ENCODE results near the gene ZNF555.

ZNF555 gene

GRCh38 chr19:2798158-2798685 lies 43.1 kb upstream of the ZNF555 start:
- no peak for TF ChIP-seq CTCF (IDR thresholded peaks at IDR 0.05)

- no peak for TF ChIP-seq CTCF (IDR thresholded peaks at IDR 0.05)
Measured at GRCh38 chr19:2798733-2799132, 42.5 kb upstream of the ZNF555 start.

DNA sequence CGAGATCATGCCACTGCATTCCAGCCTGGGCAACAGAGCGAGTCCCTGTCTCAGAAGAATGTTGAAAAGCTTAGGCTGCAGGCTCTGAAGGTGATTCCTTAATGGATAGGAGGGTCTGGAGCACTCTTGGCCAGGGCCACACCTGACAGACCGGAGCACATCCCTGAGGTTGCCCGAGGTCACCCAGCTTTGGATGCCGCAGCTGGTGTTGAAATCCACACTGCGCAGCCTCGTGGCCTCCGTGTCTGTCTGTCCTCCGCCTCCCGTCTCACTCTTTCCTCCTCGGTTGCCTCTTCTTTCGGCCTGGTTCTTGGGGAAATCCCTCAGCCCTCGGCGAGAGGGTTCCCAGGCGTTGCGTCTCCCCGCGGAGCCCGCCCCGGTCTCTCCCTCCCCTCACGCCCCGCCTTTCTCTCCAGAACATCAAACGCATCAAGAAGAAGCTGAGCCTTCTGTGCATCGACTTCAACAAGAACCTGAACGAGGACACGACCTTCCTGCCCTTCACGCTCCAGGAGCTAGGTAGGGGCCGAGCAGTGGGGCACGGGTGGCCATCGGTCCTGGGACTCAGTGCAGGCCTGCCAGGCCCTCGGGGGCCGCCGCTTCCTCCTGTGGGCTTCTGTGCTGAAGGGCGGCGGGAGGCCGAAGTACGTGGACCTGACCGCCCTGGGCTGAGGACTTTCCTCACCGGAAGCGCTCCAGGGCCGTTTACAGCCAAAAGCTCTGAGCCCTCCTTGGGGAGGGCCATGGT lies 41.8 kb upstream of the ZNF555 start:
- TF ChIP-seq CTCF (IDR thresholded peaks at IDR 0.05): no peak

GRCh38 chr19:2800506-2800905 lies 40.8 kb upstream of the ZNF555 start:
- no peak for TF ChIP-seq CTCF (IDR thresholded peaks at IDR 0.05)

DNA sequence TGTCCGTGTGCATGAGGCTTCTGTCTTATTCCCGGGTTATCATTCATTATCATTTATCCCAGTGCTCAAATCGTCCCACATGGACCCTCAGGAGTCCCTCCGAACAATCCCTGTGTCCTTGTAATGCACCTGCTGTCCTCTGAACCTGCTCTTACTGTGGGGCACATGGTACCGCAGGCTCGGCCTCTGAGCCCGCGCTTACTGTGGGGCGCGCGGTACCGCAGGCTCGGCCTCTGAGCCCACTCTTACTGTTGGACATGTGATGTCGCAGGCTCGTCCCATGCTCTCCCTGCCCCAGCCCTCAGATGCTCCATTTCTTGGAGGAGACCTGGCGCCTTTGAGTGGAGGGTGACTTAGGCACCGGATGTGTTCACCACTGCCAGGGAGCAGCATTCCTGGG lies 38.4 kb upstream of the ZNF555 start:
- TF ChIP-seq CTCF (IDR thresholded peaks at IDR 0.05): no peak

DNA sequence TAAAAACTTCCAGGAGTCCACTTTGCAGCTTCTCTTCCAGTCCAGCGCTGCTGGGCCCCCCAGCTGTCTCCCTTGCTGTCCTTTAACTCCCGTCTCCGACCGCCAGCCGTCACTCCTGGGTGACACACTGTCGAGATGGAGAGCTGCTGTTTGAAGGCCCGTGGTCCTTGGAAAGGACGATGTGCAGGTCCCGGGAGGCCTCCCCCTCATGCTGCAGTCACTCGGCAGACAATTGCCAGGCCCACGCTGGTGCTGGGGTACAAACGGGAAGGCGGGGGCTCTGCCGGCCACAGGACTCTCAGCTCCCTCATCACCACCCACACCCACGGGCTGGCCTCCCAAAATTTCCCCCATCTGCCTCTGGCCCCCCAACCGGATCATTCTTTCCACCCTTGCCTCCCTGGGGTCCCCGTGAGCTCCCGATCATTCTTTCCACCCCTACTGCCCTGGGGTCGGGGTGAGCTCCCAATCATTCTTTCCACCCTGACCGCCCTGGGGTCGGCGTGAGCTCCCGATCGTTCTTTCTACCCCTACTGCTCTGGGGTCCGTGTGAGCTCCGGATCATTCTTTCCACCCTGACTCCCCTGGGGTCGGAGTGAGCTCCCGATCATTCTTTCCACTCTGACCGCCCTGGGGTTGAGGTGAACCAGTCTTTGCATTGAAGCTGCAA lies 37.7 kb upstream of the ZNF555 start:
- TF ChIP-seq CTCF (IDR thresholded peaks at IDR 0.05): no peak

- TF ChIP-seq CTCF (IDR thresholded peaks at IDR 0.05): no peak
Measured at GRCh38 chr19:2804156-2805004, 36.9 kb upstream of the ZNF555 start.
